ENCODE results near the gene TIAM1. TPM values are rescaled to one million over a fixed set of nuclear protein-coding genes. Genes with fewer than 3 reads are reported as not detected.

The TIAM1 gene
- total RNA-seq, 4 donors from 2014 or later, result 0.66 to 3.5 (median 1.0) TPM

DNA sequence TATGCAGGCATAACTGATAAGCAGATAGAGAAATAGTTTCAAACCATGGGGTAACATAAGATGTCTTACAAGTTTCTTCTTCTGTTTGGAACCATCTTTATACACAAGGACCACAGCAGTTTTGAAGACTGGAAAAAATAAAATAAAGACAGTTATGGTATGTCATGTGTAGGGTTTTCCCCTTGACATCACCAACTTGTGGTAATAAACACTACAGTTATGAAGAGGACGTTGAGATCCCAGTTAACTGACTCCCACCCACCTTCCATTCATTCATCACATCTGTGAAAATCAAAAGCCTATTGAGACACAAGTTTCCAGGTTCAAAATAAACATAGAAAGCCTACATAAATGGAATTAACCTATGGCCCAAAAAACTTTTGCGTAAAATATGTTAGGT is 213.2 kb downstream of the TIAM1 start:
- no peak for TF ChIP-seq POLR2A (IDR thresholded peaks at IDR 0.05)
- TF ChIP-seq, protein P1, sequence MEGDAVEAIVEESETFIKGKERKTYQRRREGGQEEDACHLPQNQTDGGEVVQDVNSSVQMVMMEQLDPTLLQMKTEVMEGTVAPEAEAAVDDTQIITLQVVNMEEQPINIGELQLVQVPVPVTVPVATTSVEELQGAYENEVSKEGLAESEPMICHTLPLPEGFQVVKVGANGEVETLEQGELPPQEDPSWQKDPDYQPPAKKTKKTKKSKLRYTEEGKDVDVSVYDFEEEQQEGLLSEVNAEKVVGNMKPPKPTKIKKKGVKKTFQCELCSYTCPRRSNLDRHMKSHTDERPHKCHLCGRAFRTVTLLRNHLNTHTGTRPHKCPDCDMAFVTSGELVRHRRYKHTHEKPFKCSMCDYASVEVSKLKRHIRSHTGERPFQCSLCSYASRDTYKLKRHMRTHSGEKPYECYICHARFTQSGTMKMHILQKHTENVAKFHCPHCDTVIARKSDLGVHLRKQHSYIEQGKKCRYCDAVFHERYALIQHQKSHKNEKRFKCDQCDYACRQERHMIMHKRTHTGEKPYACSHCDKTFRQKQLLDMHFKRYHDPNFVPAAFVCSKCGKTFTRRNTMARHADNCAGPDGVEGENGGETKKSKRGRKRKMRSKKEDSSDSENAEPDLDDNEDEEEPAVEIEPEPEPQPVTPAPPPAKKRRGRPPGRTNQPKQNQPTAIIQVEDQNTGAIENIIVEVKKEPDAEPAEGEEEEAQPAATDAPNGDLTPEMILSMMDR (IDR thresholded peaks at IDR 0.05 in 4 of 5, conservative IDR thresholded peaks at IDR 0.05 in 1 of 5), result no peak
- no peaks in the 10 kb centered on the region for H3K9me3 ChIP-seq
- ATAC-seq, result no peak
- no peak overlapping the region for H3K27ac ChIP-seq
- no peak for DNase-seq
- in situ Hi-C loops (cut with MboI; ENCODE audit: low sequenced_read_pairs in 4 of 4) (no loop called here), intact Hi-C loops (cut with DNase I; ENCODE audit: low total_unique reads) (no loop called here)
- H3K4me3 ChIP-seq, result no peak overlapping the region
- no peaks in the 10 kb centered on the region for H3K36me3 ChIP-seq
- no peaks in the 10 kb centered on the region for H3K4me1 ChIP-seq
- no peaks in the 10 kb centered on the region for H3K27me3 ChIP-seq

- ATAC-seq, result no peak
- no peaks in the 10 kb centered on the region for H3K4me1 ChIP-seq
- no peaks in the 10 kb centered on the region for H3K27me3 ChIP-seq
- no peak overlapping the region for H3K4me3 ChIP-seq
- intact Hi-C loops (cut with DNase I; ENCODE audit: low total_unique reads), result no loop called here
- TF ChIP-seq, protein P1 (IDR thresholded peaks at IDR 0.05 in 4 of 5, conservative IDR thresholded peaks at IDR 0.05 in 1 of 5), result no peak
- no peak for TF ChIP-seq POLR2A (IDR thresholded peaks at IDR 0.05)
- in situ Hi-C loops (cut with MboI; ENCODE audit: low sequenced_read_pairs in 4 of 4), result no loop called here
- no peak for DNase-seq
- no peaks in the 10 kb centered on the region for H3K9me3 ChIP-seq
- H3K36me3 ChIP-seq, result no peaks in the 10 kb centered on the region
- H3K27ac ChIP-seq, result no peak overlapping the region
Observed at GRCh38 chr21:31128234-31128633, 215.8 kb downstream of the TIAM1 start.

DNA sequence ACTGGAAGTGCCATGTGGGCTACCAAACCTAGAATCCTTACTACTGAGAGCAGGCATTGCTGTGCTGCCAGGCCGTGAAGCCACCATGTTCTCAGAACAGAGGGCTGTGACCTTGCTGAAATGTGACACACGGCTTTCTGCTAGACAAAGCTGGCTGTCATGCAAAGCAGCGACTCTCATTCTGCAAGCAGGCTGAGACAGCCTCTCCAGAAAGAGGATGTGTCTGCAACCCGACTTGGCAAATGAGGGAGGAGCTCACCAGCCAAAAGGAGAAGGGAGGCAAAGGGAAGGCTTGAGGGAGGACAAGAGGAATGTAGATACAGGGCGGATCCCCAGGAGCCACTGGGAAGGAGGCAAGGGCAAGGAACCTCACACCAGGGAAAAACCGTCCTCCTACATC is 220.1 kb downstream of the TIAM1 start:
- H3K4me3 ChIP-seq, result no peak overlapping the region
- H3K27ac ChIP-seq, result no peak overlapping the region
- TF ChIP-seq POLR2A (IDR thresholded peaks at IDR 0.05), result no peak
- TF ChIP-seq, protein P1 (IDR thresholded peaks at IDR 0.05 in 4 of 5, conservative IDR thresholded peaks at IDR 0.05 in 1 of 5), result no peak
- no peaks in the 10 kb centered on the region for H3K4me1 ChIP-seq
- DNase-seq, result no peak
- ATAC-seq, result no peak
- H3K27me3 ChIP-seq, result no peaks in the 10 kb centered on the region
- intact Hi-C loops (cut with DNase I; ENCODE audit: low total_unique reads), result no loop called here
- no peaks in the 10 kb centered on the region for H3K36me3 ChIP-seq
- H3K9me3 ChIP-seq, result no peaks in the 10 kb centered on the region
- in situ Hi-C loops (cut with MboI; ENCODE audit: low sequenced_read_pairs in 4 of 4), result no loop called here

DNA sequence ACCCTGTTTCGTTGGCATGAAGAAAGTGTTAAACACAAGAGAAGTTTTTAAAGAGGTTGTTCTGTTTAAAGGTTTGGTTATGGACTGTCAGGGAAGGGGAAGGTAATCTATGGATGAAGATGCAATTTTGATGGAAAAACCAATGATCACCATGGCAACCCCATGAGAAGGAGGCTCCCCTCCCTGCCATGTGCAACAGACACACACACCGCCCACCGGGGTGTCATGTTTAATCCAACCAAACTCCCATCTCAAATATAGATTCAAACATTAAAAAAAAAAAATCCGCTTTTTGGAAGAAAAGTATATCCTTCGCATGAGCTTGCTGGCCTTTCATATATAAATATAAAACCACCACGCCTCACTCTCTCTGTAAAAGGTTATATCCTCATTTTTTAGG is 224.9 kb downstream of the TIAM1 start:
- H3K4me3 ChIP-seq, result no peak overlapping the region
- H3K27ac ChIP-seq, result no peak overlapping the region
- TF ChIP-seq POLR2A (IDR thresholded peaks at IDR 0.05), result no peak
- TF ChIP-seq, protein P1 (IDR thresholded peaks at IDR 0.05 in 4 of 5, conservative IDR thresholded peaks at IDR 0.05 in 1 of 5), result no peak
- DNase-seq (no peak), ATAC-seq (no peak)
- no peaks in the 10 kb centered on the region for H3K36me3 ChIP-seq
- no peaks in the 10 kb centered on the region for H3K27me3 ChIP-seq
- H3K4me1 ChIP-seq, result no peaks in the 10 kb centered on the region
- intact Hi-C loops (cut with DNase I; ENCODE audit: low total_unique reads) (no loop called here), in situ Hi-C loops (cut with MboI; ENCODE audit: low sequenced_read_pairs in 4 of 4) (no loop called here)
- no peaks in the 10 kb centered on the region for H3K9me3 ChIP-seq

All from gastrocnemius medialis (tissue), 4 donors.